SK-N-MC (cell line): ENCODE results near the gene SCGB1A1.

ENCODE experiments used
- EZH2 ChIP-seq: fragments of 200-600 bp; sonication (generic); IDR thresholded peaks from one replicate; pipeline ENCODE4 v1.6.1; 2017; ENCODE audit warnings: antibody characterized with exemption
- POLR2AphosphoS5 ChIP-seq: IDR thresholded peaks from 2 replicates; pipeline ENCODE4 v1.6.1; 2012; ENCODE audit warnings: mild to moderate bottlenecking, low read depth, low read length, borderline replicate concordance

DNA sequence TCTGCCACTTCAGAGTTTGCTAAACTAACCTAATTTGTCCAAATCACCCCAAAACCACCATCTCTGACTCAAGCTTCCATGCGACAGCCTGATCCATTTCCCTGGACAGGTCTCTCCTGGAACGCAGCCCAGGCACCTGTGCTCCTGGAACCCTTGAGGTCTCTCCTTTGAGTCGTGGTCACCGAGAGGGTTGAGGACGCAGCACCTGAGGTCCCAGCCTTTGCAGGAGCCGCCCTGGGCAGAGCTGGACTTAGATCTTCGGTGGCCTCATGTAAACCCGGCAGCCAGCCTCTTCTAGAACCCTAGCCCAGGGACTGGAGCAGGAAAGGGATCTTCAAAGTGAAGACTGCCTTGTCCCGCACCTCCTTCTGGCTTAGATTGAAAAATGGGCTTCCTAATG is 44.0 kb upstream of the SCGB1A1 start:
- no peak for TF ChIP-seq POLR2AphosphoS5
- TF ChIP-seq EZH2: no peak
